LNCaP clone FGC (cell line): ENCODE results near the gene LACC1.

ENCODE experiments used
- DNase-seq: peaks from one replicate; pipeline ENCODE4 v3.0.0-alpha.2; 2011; ENCODE audit warnings: low read depth
- H3K4me3 ChIP-seq: 2 replicates; pipeline ENCODE4 v1.5.1; 2011; ENCODE audit warnings: mild to moderate bottlenecking, low read depth, low read length, control low read depth
- TF ChIP-seq, protein P1 (sequence below): IDR thresholded peaks from 2 replicates; pipeline ENCODE4 v1.5.1; 2012; ENCODE audit warnings: mild to moderate bottlenecking; ENCODE audit not compliant: control insufficient read depth, insufficient read depth; ENCODE audit errors: extremely low read depth

Gene LACC1

GRCh38 chr13:43879755-43880181 lies at the start of gene LACC1:
LACC1 (plus strand) TSS chr13:43879904; CDS start chr13:43880986, 1,082 bp downstream.
- DNase-seq, result no peak

GRCh38 chr13:43830497-43830881 lies 49.2 kb upstream of the LACC1 start:
- no peak for DNase-seq
- H3K4me3 ChIP-seq, result no peak overlapping the region
- TF ChIP-seq, protein P1, sequence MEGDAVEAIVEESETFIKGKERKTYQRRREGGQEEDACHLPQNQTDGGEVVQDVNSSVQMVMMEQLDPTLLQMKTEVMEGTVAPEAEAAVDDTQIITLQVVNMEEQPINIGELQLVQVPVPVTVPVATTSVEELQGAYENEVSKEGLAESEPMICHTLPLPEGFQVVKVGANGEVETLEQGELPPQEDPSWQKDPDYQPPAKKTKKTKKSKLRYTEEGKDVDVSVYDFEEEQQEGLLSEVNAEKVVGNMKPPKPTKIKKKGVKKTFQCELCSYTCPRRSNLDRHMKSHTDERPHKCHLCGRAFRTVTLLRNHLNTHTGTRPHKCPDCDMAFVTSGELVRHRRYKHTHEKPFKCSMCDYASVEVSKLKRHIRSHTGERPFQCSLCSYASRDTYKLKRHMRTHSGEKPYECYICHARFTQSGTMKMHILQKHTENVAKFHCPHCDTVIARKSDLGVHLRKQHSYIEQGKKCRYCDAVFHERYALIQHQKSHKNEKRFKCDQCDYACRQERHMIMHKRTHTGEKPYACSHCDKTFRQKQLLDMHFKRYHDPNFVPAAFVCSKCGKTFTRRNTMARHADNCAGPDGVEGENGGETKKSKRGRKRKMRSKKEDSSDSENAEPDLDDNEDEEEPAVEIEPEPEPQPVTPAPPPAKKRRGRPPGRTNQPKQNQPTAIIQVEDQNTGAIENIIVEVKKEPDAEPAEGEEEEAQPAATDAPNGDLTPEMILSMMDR, result no peak

More at GRCh38 chr13:43879755-43880181, at the start of gene LACC1:
- TF ChIP-seq, protein P1, result no peak
- H3K4me3 ChIP-seq, result peak within 1 kb of the TSS; percentile 53

DNA sequence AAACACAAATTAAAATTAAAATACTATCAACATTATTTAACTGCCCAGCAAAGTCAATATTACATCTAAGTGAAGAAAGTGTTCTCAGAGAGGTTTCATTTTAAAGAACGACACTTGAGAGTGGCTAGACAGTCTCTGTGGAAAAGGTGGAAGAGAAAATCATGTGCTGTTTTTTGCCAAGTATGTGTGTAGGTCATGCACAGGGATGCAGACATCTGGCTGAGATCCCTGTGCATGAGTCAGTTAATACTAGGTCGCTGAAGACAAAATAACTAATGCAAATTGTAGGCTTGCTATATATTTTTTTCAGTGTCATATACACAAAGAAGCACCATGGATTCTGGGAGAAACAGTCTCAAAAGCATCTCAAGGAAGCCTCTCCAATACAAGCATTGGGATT lies 48.6 kb upstream of the LACC1 start:
- DNase-seq, result no peak
- no peak overlapping the region for H3K4me3 ChIP-seq
- TF ChIP-seq, protein P1, result no peak

DNA sequence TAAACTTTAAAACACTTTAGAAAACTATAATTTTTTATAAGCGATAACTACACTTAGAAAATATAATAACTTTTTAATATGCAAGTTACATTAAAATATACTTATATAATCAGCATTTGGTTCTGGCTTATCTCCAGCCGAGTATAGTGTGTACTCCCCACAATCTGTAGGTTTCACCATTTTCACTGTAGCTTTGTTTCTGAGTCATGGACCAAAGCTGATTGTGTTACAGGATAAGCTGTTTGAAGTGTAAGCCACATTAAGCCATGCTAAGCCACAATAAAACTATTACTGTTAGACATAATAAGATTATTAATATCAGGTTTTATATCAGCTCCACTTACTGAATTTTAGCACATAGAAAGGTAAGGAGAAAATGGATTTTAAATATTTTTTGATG lies 44.0 kb upstream of the LACC1 start:
- DNase-seq, result no peak
- no peak overlapping the region for H3K4me3 ChIP-seq
- TF ChIP-seq, protein P1, result no peak

DNA sequence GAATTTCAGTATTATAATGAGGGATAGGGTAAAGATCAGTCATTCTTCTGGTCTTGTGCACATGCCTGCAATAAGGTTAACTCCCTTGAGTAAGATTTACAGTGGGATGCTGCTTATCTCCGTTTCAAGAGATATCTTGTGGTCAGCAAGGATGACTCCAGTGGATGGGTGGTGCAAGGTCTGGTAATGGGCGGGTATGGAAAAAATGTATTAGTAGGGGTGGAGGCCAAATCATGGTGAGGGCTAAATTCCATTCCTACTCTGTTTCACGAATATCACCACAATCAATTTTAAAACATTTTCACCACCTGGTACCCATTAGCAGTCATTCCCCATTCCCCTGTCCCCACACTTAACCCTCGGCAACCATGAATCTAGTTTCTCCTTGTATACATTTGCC lies 40.8 kb upstream of the LACC1 start:
- no peak overlapping the region for H3K4me3 ChIP-seq
- TF ChIP-seq, protein P1, result no peak
- no peak for DNase-seq

DNA sequence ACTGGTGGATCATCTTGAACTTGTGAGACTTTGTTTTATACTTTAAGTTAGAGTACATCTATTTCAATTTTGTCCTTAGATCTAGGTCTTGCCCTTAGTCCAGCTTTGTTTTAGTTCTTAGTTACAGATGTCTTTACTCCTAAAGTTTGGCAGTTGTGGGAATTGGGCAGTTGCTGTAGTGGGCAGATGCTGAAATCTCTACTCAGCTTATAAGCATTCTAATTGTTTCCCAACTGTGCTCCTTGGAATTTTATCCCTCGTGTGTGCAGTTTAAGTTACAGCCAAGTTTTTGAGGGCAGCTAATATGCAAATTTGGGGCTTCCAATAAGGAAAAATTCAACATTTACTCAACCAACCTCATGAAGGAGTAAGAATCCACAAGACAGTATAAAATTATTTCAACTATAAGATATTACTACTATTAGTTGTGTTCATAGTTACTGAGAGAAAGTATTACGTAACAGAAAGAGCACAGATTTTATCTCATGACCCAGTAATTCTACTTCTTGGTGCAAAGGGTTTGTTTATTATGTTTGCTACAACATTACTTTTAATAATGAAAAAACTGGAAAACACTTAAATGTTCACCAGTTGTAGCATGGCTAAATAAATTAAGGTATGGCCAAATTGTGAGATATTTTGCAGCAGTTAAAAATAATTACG lies 33.1 kb upstream of the LACC1 start:
- TF ChIP-seq, protein P1, result no peak
- DNase-seq, result no peak
- no peak overlapping the region for H3K4me3 ChIP-seq

GRCh38 chr13:43848001-43848649 lies 31.6 kb upstream of the LACC1 start:
- TF ChIP-seq, protein P1, result no peak
- no peak for DNase-seq
- H3K4me3 ChIP-seq, result no peak overlapping the region
